MG63 (cell line): ENCODE data around the gene LRBA. TPM values are rescaled to one million over a fixed set of nuclear protein-coding genes. Genes with fewer than 3 reads are reported as not detected.
"Not testable (repeated sequence)": the region's sequence is repeated elsewhere in the genome, so short reads cannot be mapped to it uniquely, and the experiment has no call there.

Experiments used
- DNase-seq: peaks from one replicate; pipeline ENCODE4 v3.0.0-alpha.2; 2020
- H3K27me3 ChIP-seq: fragments of 250-450 bp; sonication (Bioruptor Pico); 2 replicates; pipeline ENCODE4 v1.5.1; 2020; ENCODE audit warnings: mild to moderate bottlenecking, moderate library complexity
- H3K36me3 ChIP-seq: fragments of 250-450 bp; sonication (Bioruptor Pico); 2 replicates; pipeline ENCODE4 v1.5.1; 2020; ENCODE audit warnings: mild to moderate bottlenecking, moderate library complexity
- H3K4me3 ChIP-seq: fragments of 250-450 bp; sonication (Bioruptor Pico); 2 replicates; pipeline ENCODE4 v1.5.1; 2020; ENCODE audit warnings: mild to moderate bottlenecking, moderate library complexity
- H3K9me3 ChIP-seq: fragments of 250-450 bp; sonication (Bioruptor Pico); 2 replicates; pipeline ENCODE4 v1.5.1; 2020; ENCODE audit warnings: mild to moderate bottlenecking, moderate library complexity
- total RNA-seq: library from RNA; depleted of rRNA; stranded (reverse); fragments of >200 nt; shearing (Covaris generic); gene quantifications from 2 replicates; pipeline ENCODE4 v1.2.3, GENCODE V29; 2014; ENCODE audit warnings: low replicate concordance

The LRBA gene
- total RNA-seq, 1 experiment from 2014 or later: 4.7 TPM

- Histone ChIP-seq H3K27me3 (no peaks in the 10 kb centered on the region), H3K36me3 (no peaks in the 10 kb centered on the region), H3K9me3 (no peaks in the 10 kb centered on the region), H3K4me3 (no peak overlapping the region)
- no peak for DNase-seq
Observed at GRCh38 chr4:150668824-150669223, 346.3 kb downstream of the LRBA start.

- no peaks in the 10 kb centered on the region for H3K36me3 ChIP-seq
- no peaks in the 10 kb centered on the region for H3K9me3 ChIP-seq
- H3K4me3 ChIP-seq: no peak overlapping the region
- no peak for DNase-seq
- H3K27me3 ChIP-seq: no peaks in the 10 kb centered on the region
Observed at GRCh38 chr4:150664935-150665334, 350.1 kb downstream of the LRBA start.

GRCh38 chr4:150662686-150663085 is 352.4 kb downstream of the LRBA start:
- Histone ChIP-seq H3K36me3 (no peaks in the 10 kb centered on the region), H3K27me3 (no peaks in the 10 kb centered on the region), H3K9me3 (no peaks in the 10 kb centered on the region), H3K4me3 (no peak overlapping the region)
- DNase-seq: no peak

- not testable (repeated sequence) for H3K36me3 ChIP-seq, H3K9me3 ChIP-seq, H3K4me3 ChIP-seq, DNase-seq, H3K27me3 ChIP-seq
Observed at GRCh38 chr4:150661551-150661950, 353.5 kb downstream of the LRBA start.

- H3K27me3 ChIP-seq, H3K9me3 ChIP-seq, DNase-seq, H3K4me3 ChIP-seq, H3K36me3 ChIP-seq: not testable (repeated sequence)
Observed at GRCh38 chr4:150658258-150658657, 356.8 kb downstream of the LRBA start.

GRCh38 chr4:150656891-150657290 is 358.2 kb downstream of the LRBA start:
- DNase-seq: no peak
- Histone ChIP-seq H3K36me3 (no peaks in the 10 kb centered on the region), H3K27me3 (no peaks in the 10 kb centered on the region), H3K9me3 (no peaks in the 10 kb centered on the region), H3K4me3 (no peak overlapping the region)

GRCh38 chr4:150650751-150651150 is 364.3 kb downstream of the LRBA start:
- no peak for DNase-seq
- H3K4me3 ChIP-seq: no peak overlapping the region
- H3K36me3 ChIP-seq: no peaks in the 10 kb centered on the region
- no peaks in the 10 kb centered on the region for H3K9me3 ChIP-seq
- H3K27me3 ChIP-seq: no peaks in the 10 kb centered on the region

- H3K4me3 ChIP-seq: no peak overlapping the region
- H3K36me3 ChIP-seq: no peaks in the 10 kb centered on the region
- no peaks in the 10 kb centered on the region for H3K9me3 ChIP-seq
- DNase-seq: no peak
- no peaks in the 10 kb centered on the region for H3K27me3 ChIP-seq
Observed at GRCh38 chr4:150648123-150648522, 367.0 kb downstream of the LRBA start.

- no peaks in the 10 kb centered on the region for H3K27me3 ChIP-seq
- DNase-seq: no peak
- no peaks in the 10 kb centered on the region for H3K36me3 ChIP-seq
- no peak overlapping the region for H3K4me3 ChIP-seq
- H3K9me3 ChIP-seq: no peaks in the 10 kb centered on the region
Observed at GRCh38 chr4:150647008-150647407, 368.1 kb downstream of the LRBA start.

- no peaks in the 10 kb centered on the region for H3K36me3 ChIP-seq
- H3K9me3 ChIP-seq: no peaks in the 10 kb centered on the region
- no peaks in the 10 kb centered on the region for H3K27me3 ChIP-seq
- no peak for DNase-seq
- H3K4me3 ChIP-seq: no peak overlapping the region
Observed at GRCh38 chr4:150641612-150642011, 373.5 kb downstream of the LRBA start.

GRCh38 chr4:150632639-150633038 is 382.4 kb downstream of the LRBA start:
- Histone ChIP-seq H3K9me3 (no peaks in the 10 kb centered on the region), H3K27me3 (no peaks in the 10 kb centered on the region), H3K4me3 (no peak overlapping the region), H3K36me3 (no peaks in the 10 kb centered on the region)
- DNase-seq: no peak

GRCh38 chr4:150628073-150628472 is 387.0 kb downstream of the LRBA start:
- Histone ChIP-seq H3K36me3 (no peaks in the 10 kb centered on the region), H3K9me3 (no peaks in the 10 kb centered on the region), H3K27me3 (no peaks in the 10 kb centered on the region), H3K4me3 (no peak overlapping the region)
- no peak for DNase-seq

GRCh38 chr4:150625033-150625432 is 390.1 kb downstream of the LRBA start:
- Histone ChIP-seq H3K27me3 (no peaks in the 10 kb centered on the region), H3K9me3 (no peaks in the 10 kb centered on the region), H3K4me3 (no peak overlapping the region), H3K36me3 (no peaks in the 10 kb centered on the region)
- DNase-seq: no peak

GRCh38 chr4:150624055-150624454 is 391.0 kb downstream of the LRBA start:
- no peaks in the 10 kb centered on the region for H3K27me3 ChIP-seq
- no peaks in the 10 kb centered on the region for H3K36me3 ChIP-seq
- DNase-seq: no peak
- H3K9me3 ChIP-seq: no peaks in the 10 kb centered on the region
- H3K4me3 ChIP-seq: no peak overlapping the region

GRCh38 chr4:150619042-150619441 is 396.0 kb downstream of the LRBA start:
- no peaks in the 10 kb centered on the region for H3K27me3 ChIP-seq
- no peak overlapping the region for H3K4me3 ChIP-seq
- DNase-seq: no peak
- H3K9me3 ChIP-seq: no peaks in the 10 kb centered on the region
- H3K36me3 ChIP-seq: no peaks in the 10 kb centered on the region

GRCh38 chr4:150609131-150609530 is 406.0 kb downstream of the LRBA start:
- DNase-seq: no peak

GRCh38 chr4:150600812-150601445 is 414.2 kb downstream of the LRBA start:
- no peaks in the 10 kb centered on the region for H3K9me3 ChIP-seq
- H3K36me3 ChIP-seq: no peaks in the 10 kb centered on the region
- no peaks in the 10 kb centered on the region for H3K27me3 ChIP-seq
- no peak for DNase-seq
- no peak overlapping the region for H3K4me3 ChIP-seq

More at GRCh38 chr4:150609131-150609530, 406.0 kb downstream of the LRBA start:
- no peaks in the 10 kb centered on the region for H3K27me3 ChIP-seq
- no peaks in the 10 kb centered on the region for H3K36me3 ChIP-seq
- no peaks in the 10 kb centered on the region for H3K9me3 ChIP-seq
- H3K4me3 ChIP-seq: no peak overlapping the region

- no peak for DNase-seq
- no peaks in the 10 kb centered on the region for H3K27me3 ChIP-seq
- no peaks in the 10 kb centered on the region for H3K36me3 ChIP-seq
Observed at GRCh38 chr4:150599547-150599946, 415.5 kb downstream of the LRBA start.

GRCh38 chr4:150598909-150599308 is 416.2 kb downstream of the LRBA start:
- Histone ChIP-seq H3K36me3 (no peaks in the 10 kb centered on the region), H3K27me3 (no peaks in the 10 kb centered on the region), H3K9me3 (no peaks in the 10 kb centered on the region), H3K4me3 (no peak overlapping the region)
- DNase-seq: no peak

More at GRCh38 chr4:150599547-150599946, 415.5 kb downstream of the LRBA start:
- Histone ChIP-seq H3K4me3 (no peak overlapping the region), H3K9me3 (no peaks in the 10 kb centered on the region)
